Tongue (tissue), 2 donors: ENCODE data around the gene EDN3. TPM values are rescaled to one million over a fixed set of nuclear protein-coding genes. Genes with fewer than 3 reads are reported as not detected.

Experiments
- DNase-seq: peaks from one replicate; pipeline ENCODE4 v3.0.0-alpha.2; 2015
- total RNA-seq: library from RNA; depleted of rRNA; stranded (reverse); fragments of >200 nt; gene quantifications from one replicate; pipeline ENCODE4 v1.2.3, GENCODE V29; 2014

EDN3 gene
- total RNA-seq, 1 donor from 2014 or later: 22.7 TPM

GRCh38 chr20:59308493-59309201 lies 8.2 kb downstream of the EDN3 start:
- no peak for DNase-seq

GRCh38 chr20:59309218-59309617 lies 8.8 kb downstream of the EDN3 start:
- DNase-seq: no peak

- peak; percentile 94 for DNase-seq
These were observed 14.6 kb downstream of the EDN3 start for GRCh38 chr20:59314997-59315396.

DNA sequence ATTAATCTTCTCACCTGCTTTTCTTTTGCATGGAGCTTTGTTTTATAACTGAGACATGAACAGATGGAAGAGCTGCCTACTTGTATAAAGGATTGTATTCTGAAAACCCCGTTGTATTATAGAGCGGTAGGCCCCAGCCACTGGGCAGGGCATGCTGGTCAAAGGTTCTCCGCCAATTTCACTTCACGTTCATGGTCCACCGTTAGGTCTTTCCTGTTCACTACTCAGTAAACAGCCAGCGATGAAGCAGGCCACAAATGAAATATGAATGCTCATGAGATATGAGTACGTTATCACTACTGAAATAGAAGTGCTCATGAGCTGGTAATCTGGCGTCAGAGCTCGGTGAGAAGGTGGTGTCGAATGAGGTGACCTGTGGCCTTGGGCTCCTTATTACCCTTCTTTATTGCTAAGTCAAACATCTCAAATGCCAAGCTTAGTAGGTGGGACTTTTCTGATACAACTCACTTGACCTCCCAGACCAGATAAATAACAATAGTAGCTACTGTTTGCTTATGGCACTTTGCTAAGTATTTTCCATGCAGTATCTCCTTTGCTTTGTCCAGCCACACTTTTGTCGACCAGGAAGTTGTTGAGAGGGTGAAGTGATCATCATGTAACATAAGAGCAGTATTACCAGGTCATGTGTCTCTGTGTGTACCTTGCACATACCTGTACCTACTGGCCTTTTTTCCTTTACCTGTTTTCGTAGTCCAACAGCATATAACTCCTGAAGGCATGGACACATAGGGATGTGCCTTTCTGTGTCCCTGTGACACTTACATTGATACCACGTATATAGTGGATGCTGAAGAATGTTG lies 16.7 kb downstream of the EDN3 start:
- DNase-seq: no peak

DNA sequence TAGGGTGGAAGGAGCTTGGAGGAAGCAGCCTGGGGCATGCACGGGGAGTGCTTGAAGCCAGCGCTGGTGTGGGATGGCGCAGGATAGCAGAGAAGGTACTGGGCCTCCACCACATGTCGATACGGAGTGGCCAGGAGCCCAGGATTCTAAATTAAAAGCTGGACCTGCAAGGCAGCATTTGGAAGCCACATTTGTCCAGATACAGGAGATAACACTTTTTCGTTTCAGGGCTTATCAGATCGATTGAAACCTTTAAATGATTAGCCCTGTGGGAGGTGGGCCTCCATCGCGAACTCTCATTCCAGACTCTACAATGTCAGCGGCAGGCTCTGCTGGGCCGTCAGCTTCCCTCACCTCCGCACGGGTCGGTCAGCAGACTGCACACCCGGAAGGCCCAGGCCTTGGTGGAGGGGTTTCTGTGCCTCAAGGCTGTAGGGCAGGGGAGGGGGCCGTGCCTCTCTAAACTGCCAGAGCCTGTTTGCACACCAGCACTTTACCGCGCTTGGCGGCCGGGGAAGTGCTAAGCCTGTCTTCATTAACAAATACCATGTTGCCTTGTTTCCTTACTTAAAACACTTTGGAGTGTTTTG lies 17.9 kb downstream of the EDN3 start:
- no peak for DNase-seq

GRCh38 chr20:59318803-59319202 lies 18.4 kb downstream of the EDN3 start:
- DNase-seq: no peak

DNA sequence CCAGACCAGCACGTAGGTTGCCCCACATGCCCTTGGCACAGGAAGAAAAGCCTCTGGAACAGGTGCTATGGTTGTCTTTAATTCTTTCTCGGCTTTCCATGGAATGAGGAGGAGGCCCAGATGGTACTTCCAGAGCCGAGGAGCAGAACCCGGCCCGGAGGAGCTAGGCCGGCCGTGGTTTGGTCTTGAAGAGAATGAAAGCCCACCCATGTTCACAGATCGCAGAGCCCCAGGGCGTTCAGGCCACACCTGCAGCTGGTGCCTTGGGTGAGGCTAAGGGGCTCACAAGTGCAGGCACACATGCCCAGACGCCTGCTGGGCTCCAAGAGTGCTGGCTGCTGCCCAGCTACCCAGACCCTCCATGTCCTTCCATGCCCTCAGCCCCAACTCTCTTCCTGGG lies 20.0 kb downstream of the EDN3 start:
- no peak for DNase-seq

- DNase-seq: peak; percentile 67
These were observed 20.6 kb downstream of the EDN3 start for GRCh38 chr20:59320854-59321647.

GRCh38 chr20:59322081-59322480 lies 21.7 kb downstream of the EDN3 start:
- DNase-seq: peak; percentile 50

GRCh38 chr20:59322585-59323454 lies 22.4 kb downstream of the EDN3 start:
- no peak for DNase-seq

DNA sequence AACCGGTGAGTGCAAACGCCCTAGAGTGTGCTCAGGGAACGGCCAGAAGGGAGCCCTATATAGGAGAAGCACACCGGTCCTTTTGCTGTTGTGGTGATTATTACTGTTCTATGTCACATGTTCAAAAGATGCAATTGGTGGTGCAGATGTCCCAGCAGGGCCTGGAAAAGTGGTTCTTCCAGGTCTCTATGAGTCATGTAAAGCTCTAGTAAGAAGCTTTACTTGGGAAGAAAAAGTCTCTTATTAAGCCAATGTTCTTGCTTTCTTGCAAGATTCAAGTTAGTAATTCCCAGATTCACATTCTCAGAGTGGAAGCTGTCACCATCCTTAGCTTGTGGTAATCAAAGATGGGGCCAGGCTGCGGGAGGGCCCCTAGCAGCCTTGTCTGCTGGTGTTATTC lies 23.3 kb downstream of the EDN3 start:
- no peak for DNase-seq

GRCh38 chr20:59324521-59325141 lies 24.2 kb downstream of the EDN3 start:
- DNase-seq: peak; percentile 86

DNA sequence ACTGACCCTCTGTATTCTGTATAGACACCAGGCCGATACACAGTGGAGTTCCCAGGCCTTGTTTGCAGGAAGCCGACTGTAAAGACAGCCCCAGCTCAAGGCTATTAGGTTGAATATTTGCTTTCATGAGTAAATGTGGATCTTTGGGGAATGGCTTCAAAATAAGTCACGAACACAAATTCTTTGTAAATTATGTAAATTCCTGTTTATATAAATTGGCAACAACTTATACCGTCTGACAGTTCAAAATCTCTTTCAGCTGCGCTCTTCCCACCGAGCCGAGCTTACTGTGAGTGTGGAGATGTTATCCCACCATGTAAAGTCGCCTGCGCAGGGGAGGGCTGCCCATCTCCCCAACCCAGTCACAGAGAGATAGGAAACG lies 24.7 kb downstream of the EDN3 start:
- DNase-seq: no peak

DNA sequence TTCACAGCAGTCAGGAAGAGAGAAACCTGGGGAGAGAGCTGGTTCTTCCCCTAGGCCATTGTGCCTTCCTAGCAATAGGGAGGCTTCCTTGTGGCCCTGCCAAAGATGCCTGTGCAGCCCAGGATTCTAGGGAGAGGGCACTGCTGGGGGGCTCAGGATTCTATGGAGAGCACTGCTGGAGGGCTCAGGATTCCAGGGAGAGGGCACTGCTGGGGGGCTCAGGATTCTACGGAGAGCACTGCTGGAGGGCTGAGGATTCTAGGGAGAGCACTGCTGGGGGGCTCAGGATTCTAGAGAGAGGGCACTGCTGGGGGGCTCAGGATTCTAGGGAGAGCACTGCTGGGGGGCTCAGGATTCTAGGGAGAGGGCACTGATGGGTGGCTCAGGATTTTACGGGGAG lies 25.8 kb downstream of the EDN3 start:
- no peak for DNase-seq

- DNase-seq: no peak
These were observed 27.7 kb downstream of the EDN3 start for GRCh38 chr20:59328071-59328470.

DNA sequence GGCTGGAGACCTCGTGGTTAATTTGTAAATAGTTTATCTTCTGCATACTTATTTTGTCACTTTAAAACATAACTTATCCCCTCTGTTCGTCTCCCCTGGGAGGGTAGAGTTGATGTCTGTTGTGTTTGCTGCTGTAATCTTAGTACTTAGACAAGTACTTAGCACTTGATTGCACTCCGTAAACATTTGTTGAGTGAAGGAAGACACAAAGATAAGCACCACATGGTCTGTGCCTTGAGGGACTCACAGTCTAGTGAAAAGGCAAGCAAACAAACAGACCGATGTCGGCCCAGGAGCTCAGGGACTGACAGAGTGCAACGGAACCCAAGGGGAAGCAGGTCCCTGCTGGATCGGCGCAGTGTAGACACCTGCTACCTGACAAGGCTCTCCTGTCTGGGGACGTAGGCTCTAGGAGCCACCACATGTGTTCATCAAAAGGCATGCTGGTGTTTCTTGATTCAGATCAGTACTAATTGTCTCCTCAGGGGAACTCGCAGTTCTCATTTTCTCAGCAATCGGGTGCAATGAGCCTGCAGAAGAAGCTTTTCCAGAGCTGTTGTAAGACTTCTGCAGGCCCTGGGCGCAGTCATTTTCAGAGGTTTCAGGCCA lies 31.4 kb downstream of the EDN3 start:
- DNase-seq: no peak

DNA sequence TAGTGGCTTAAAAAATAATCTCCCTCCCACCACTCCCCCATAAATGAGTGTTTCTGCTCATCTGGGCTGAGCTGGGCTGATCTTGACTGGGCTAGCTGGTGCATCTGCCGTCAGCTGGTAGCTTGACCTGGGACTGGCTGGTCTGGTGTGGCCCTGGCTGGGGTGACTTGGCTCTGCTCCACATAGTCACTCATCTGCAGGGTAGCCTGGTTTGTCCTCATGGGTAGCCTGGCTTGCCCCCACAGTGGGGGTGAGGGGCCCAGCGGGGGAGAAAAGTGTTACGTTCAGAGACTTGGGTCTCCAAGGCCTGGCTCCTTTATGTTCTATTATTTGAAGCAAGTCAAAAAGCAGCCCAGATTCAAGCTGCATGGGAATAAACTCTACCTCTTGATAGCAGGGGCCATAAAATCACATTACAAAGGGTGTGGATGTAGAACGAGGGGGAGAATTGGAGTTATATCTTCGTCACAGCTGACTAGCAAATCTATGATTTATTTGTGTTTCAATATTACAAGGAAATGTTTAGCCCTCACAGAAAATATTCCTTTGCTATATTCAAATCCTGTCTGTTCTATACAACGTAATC lies 32.9 kb downstream of the EDN3 start:
- no peak for DNase-seq

GRCh38 chr20:59333951-59334350 lies 33.5 kb downstream of the EDN3 start:
- no peak for DNase-seq

DNA sequence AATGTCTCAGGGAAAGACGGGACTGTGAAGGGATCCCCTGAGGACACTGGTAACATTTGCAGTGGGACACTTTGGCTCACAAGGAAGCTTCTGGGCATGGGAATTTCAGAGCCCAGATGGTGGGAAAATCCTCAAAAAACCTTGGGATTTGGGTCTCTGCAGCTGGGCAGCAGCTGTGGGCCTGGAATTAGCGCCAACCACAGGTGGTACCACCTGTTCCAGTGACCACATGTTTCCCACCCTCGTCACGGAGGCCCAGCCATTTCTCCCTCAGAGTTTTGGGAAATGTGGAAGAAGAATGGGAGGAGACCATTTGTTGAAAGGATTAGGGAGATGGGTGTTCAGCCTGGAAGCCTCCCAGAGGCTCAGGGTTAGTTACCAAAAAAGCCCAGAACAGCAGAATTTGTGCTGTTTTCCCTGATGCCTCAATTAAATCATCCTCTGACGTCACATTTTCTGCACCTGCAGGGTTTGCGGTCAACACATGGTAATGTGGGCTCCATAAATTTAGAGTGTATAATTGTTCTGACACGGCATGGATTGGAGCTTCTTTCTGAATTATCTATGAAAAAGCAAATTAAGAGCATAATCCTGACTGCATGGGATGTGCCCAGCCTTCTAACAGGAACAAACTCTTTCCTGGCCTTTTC lies 34.4 kb downstream of the EDN3 start:
- peak; percentile 96 for DNase-seq

DNA sequence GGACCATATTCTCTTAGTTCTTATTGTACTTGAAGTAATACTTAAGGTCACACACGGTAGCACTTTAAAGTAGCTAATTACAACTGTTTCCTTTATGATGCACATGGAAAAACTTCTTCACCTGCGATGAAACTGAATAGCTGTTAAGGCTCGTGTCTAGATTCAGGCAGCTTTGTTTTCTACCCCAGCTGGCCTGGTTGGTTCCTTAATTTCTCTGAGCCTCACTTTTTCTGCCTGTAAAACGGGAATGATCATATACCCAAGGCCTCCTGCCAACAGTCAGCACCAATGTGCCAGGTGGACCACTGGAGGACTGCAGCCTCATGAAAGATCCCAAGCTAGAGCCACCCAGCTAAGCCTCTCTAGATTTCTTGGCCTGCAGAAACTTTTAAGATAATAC lies 35.0 kb downstream of the EDN3 start:
- peak; percentile 52 for DNase-seq
